ENCODE data around the gene HCN4.
"Not testable (repeated sequence)": the region's sequence is repeated elsewhere in the genome, so short reads cannot be mapped to it uniquely, and the experiment has no call there.

Gene HCN4

GRCh38 chr15:73324496-73325170 lies 44.1 kb downstream of the HCN4 start:
- no peak for DNase-seq

- DNase-seq, result no peak
Measured at GRCh38 chr15:73323956-73324355, 44.8 kb downstream of the HCN4 start.

- no peak for DNase-seq
Measured at GRCh38 chr15:73323374-73323955, 45.3 kb downstream of the HCN4 start.

- DNase-seq, result no peak
Measured at GRCh38 chr15:73322665-73323373, 45.9 kb downstream of the HCN4 start.

- DNase-seq, result no peak
Measured at GRCh38 chr15:73321496-73322450, 47.0 kb downstream of the HCN4 start.

GRCh38 chr15:73320619-73321180 lies 48.1 kb downstream of the HCN4 start:
- DNase-seq, result no peak

- no peak for DNase-seq
Measured at GRCh38 chr15:73319460-73320245, 49.1 kb downstream of the HCN4 start.

GRCh38 chr15:73318463-73319351 lies 50.1 kb downstream of the HCN4 start:
- peak in 1 of 2 donors; percentile 13 for DNase-seq

GRCh38 chr15:73317651-73318462 lies 50.9 kb downstream of the HCN4 start:
- DNase-seq, result no peak

- no peak for DNase-seq
Measured at GRCh38 chr15:73313861-73314260, 54.9 kb downstream of the HCN4 start.

GRCh38 chr15:73308305-73308704 lies 60.5 kb downstream of the HCN4 start:
- no peak for DNase-seq

GRCh38 chr15:73305331-73306211 lies 63.2 kb downstream of the HCN4 start:
- DNase-seq, result peak in 1 of 2 donors; percentile 45

GRCh38 chr15:73303636-73304035 lies 65.1 kb downstream of the HCN4 start:
- DNase-seq, result no peak

GRCh38 chr15:73300286-73300685 lies 68.5 kb downstream of the HCN4 start:
- not testable (repeated sequence) for DNase-seq

- no peak for DNase-seq
Measured at GRCh38 chr15:73298522-73299245, 70.1 kb downstream of the HCN4 start.

GRCh38 chr15:73296609-73297353 lies 72.0 kb downstream of the HCN4 start:
- DNase-seq, result no peak

GRCh38 chr15:73295630-73296286 lies 73.0 kb downstream of the HCN4 start:
- DNase-seq, result no peak
